Stimulated activated naive CD8-positive, alpha-beta T cell treated with anti-CD3 and anti-CD28 coated beads, Interleukin-15, amount 100 ng/mL, for 72 hours (primary cell): ENCODE data around the gene GRB10.

Source experiments
- ATAC-seq: fragments of 150-1000 bp; cut with Tn5 transposase; 2 replicates; pipeline ENCODE4 v1.10.0; 2021; ENCODE audit warnings: mild to moderate bottlenecking, moderate library complexity
- DNase-seq, 2 donors: peaks; one replicate each; pipeline ENCODE4 v3.0.0; 2021 to 2022
- H3K27ac Mint-ChIP-seq, 2 donors: one replicate each; pipeline ENCODE4 v1.8.0; 2022; ENCODE audit warnings: mild to moderate bottlenecking in 2 of 2, mixed read lengths in 2 of 2, moderate library complexity in 2 of 2
- H3K27me3 Mint-ChIP-seq: one replicate; pipeline ENCODE4 v1.8.0; 2022; ENCODE audit warnings: mixed read lengths
- H3K4me1 Mint-ChIP-seq: one replicate; pipeline ENCODE4 v1.8.0; 2022; ENCODE audit warnings: mild to moderate bottlenecking, mixed read lengths
- H3K4me3 Mint-ChIP-seq, 2 donors: one replicate each; pipeline ENCODE4 v1.8.0; 2022; ENCODE audit warnings: mild to moderate bottlenecking in 2 of 2, mixed read lengths in 2 of 2, moderate library complexity in 1 of 2
- H3K9me3 Mint-ChIP-seq, 2 donors: one replicate each; pipeline ENCODE4 v1.8.0; 2022; ENCODE audit warnings: mixed read lengths in 2 of 2

GRB10 gene

DNA sequence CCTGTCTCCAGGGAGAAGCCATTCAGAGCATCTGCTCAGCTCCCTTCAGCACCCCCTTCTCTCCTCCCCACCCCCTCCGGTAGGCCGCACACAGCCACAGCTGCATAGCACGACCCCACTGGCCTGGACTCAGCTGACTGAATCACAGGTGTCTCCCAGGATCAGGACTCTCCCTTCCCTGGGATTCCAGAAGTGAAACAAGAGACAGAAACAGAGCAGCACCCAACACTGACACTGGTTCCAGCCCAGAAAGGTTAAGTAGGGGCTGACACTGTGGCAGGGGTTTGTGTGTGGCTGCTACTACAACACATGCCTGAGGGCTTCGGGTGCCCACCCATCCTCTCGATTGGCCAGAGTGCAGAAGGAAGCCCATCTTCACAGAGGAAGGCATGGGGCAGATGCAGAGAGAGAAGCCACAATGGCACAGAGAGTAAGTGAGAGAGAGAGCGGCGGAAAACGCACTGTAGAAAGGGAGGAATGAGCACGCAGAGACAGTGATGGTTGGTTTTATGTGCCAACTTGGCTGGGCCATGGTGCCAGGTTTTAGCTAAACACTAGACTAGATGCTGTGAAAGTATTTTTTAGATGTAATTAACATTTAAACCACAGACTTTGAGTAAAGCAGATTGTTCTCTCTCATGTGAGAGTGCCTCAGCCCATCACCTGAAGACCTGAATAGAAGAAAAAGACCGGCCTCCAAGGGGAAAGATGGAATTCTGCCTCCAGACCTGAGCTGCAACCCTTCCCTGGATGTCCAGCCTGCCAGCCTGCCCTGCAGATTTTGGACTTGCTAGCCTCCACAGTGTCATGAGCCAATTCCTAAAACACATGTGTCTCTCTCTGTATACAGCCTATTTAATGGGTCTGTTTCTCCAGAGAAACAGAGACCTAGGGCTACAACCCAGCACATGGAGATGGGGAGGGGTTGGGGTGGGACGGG lies 107.5 kb downstream of the GRB10 start:
- DNase-seq (no peak), ATAC-seq (no peak)
- Mint-ChIP-seq H3K4me3 (no peak overlapping the region), H3K27ac (peak overlapping the region in 1 of 2 donors; percentile 13), H3K9me3 (no peaks in the 10 kb centered on the region), H3K27me3 (no peaks in the 10 kb centered on the region), H3K4me1 (peaks cover 6% of the 10 kb centered on the region)

- DNase-seq = no peak
- H3K27ac Mint-ChIP-seq = no peak overlapping the region
- peaks cover 6% of the 10 kb centered on the region for H3K4me1 Mint-ChIP-seq
- H3K27me3 Mint-ChIP-seq = no peaks in the 10 kb centered on the region
- no peak overlapping the region for H3K4me3 Mint-ChIP-seq
- no peak for ATAC-seq
- H3K9me3 Mint-ChIP-seq = no peaks in the 10 kb centered on the region
Measured at GRCh38 chr7:50674299-50674698, 108.4 kb downstream of the GRB10 start.

DNA sequence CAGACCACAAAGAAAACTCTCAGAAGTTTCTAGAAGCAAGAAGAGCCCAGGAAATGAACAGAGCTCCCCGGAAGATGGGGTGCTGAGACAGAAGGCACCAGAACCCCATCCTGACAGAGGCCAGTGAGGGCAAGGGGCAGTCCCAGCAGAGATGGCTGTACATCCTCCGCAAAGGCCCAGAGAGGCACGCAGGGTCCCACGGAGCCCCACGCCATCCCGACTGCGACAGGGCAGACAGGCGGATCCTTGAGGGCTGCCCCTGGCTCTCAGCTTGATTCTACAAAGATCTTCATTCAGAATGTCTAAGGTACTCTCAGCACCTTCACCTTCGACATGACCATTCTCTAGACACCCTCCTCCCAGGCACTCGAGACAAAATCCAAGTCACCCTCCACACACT lies 109.6 kb downstream of the GRB10 start:
- Mint-ChIP-seq H3K27me3 (no peaks in the 10 kb centered on the region), H3K9me3 (no peaks in the 10 kb centered on the region), H3K4me1 (peaks cover 6% of the 10 kb centered on the region), H3K4me3 (no peak overlapping the region), H3K27ac (no peak overlapping the region)
- ATAC-seq (no peak), DNase-seq (no peak)

GRCh38 chr7:50672045-50672444 lies 110.7 kb downstream of the GRB10 start:
- DNase-seq = no peak
- no peaks in the 10 kb centered on the region for H3K27me3 Mint-ChIP-seq
- peaks cover 6% of the 10 kb centered on the region for H3K4me1 Mint-ChIP-seq
- H3K4me3 Mint-ChIP-seq = no peak overlapping the region
- no peaks in the 10 kb centered on the region for H3K9me3 Mint-ChIP-seq
- no peak overlapping the region for H3K27ac Mint-ChIP-seq
- no peak for ATAC-seq

- H3K9me3 Mint-ChIP-seq = no peaks in the 10 kb centered on the region
- peaks cover 6% of the 10 kb centered on the region for H3K4me1 Mint-ChIP-seq
- no peaks in the 10 kb centered on the region for H3K27me3 Mint-ChIP-seq
- ATAC-seq = no peak
- H3K4me3 Mint-ChIP-seq = no peak overlapping the region
- H3K27ac Mint-ChIP-seq = no peak overlapping the region
- no peak for DNase-seq
Measured at GRCh38 chr7:50671386-50671785, 111.3 kb downstream of the GRB10 start.

DNA sequence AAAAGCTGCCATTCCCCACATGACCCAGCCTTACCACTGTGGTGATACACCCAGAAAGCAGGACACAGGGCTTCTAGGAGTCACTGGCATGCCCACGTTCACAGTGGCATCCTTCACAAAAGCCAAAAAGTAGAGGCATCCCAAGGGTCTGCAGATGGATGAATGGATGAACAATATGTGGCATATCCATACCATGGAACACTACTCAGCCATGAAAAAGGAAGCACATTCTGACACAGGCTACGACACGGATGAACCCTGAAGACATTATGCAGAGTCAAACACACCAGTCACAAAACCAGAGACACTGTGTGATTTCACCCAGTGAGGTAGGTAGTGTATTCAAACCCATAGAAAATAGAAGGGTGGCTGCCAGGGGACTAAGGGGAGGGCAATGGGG lies 112.8 kb downstream of the GRB10 start:
- Mint-ChIP-seq H3K27ac (no peak overlapping the region), H3K4me3 (no peak overlapping the region), H3K9me3 (no peaks in the 10 kb centered on the region), H3K27me3 (no peaks in the 10 kb centered on the region), H3K4me1 (peaks cover 18% of the 10 kb centered on the region)
- no peak for ATAC-seq
- no peak for DNase-seq

DNA sequence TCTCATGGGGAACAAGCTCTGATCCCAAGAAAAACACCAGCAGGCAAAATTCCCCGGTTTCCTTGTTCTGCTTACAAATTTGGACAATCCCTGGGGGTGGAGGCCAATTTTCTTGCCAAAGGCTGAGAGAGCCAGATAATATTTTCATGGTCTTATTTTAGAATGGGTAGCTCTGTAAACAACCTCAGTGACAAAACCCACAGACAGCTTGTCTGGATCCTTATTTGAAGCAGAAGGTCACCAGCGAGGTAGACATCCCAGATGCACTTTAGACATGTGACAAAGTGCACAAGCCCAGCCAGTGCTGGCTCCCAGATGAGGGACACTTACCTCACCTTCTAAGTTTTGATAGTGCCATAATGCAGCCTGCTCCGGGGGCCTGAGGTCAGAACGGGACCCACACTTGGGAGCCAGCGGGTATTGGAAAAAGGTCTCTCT lies 114.9 kb downstream of the GRB10 start:
- H3K27ac Mint-ChIP-seq = no peak overlapping the region
- DNase-seq (no peak), ATAC-seq (no peak)
- no peak overlapping the region for H3K4me3 Mint-ChIP-seq
- H3K4me1 Mint-ChIP-seq = peaks cover 38% of the 10 kb centered on the region
- H3K9me3 Mint-ChIP-seq = no peaks in the 10 kb centered on the region
- H3K27me3 Mint-ChIP-seq = no peaks in the 10 kb centered on the region

- DNase-seq = no peak
- H3K4me3 Mint-ChIP-seq = no peak overlapping the region
- H3K27me3 Mint-ChIP-seq = no peaks in the 10 kb centered on the region
- peaks cover 38% of the 10 kb centered on the region for H3K4me1 Mint-ChIP-seq
- H3K27ac Mint-ChIP-seq = no peak overlapping the region
- ATAC-seq = no peak
- H3K9me3 Mint-ChIP-seq = no peaks in the 10 kb centered on the region
Measured at GRCh38 chr7:50667338-50667737, 115.4 kb downstream of the GRB10 start.

- Mint-ChIP-seq H3K4me1 (peaks cover 50% of the 10 kb centered on the region), H3K27ac (no peak overlapping the region), H3K9me3 (no peaks in the 10 kb centered on the region), H3K4me3 (no peak overlapping the region), H3K27me3 (no peaks in the 10 kb centered on the region)
- DNase-seq = no peak
- no peak for ATAC-seq
Measured at GRCh38 chr7:50666124-50666496, 116.6 kb downstream of the GRB10 start.

- Mint-ChIP-seq H3K4me1 (peaks cover 56% of the 10 kb centered on the region), H3K27ac (no peak overlapping the region), H3K9me3 (no peaks in the 10 kb centered on the region), H3K4me3 (no peak overlapping the region), H3K27me3 (no peaks in the 10 kb centered on the region)
- DNase-seq (no peak), ATAC-seq (no peak)
Measured at GRCh38 chr7:50665403-50666123, 117.1 kb downstream of the GRB10 start.

DNA sequence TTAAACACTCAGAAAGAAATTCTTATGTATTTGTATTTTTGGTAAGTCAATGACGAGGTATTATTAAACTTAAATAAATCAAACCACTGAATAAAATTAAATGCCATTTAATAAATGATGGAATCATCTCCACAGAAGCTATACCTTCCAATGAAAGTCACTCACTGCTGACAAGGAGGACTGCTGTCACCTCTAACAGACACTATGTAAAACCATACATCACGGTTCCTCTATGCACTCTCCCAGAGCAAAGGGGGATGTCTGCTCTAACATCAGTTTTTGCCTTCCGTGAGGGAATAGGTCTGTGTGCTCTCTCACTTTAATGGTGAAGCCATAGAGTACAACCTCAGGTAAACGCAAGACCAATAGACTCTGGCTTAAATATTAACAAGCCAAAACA lies 117.8 kb downstream of the GRB10 start:
- H3K27me3 Mint-ChIP-seq = no peaks in the 10 kb centered on the region
- peak overlapping the region in 1 of 2 donors; percentile 4 for H3K4me3 Mint-ChIP-seq
- ATAC-seq (peak; percentile 3), DNase-seq (no peak)
- H3K27ac Mint-ChIP-seq = no peak overlapping the region
- H3K9me3 Mint-ChIP-seq = no peaks in the 10 kb centered on the region
- peaks cover 62% of the 10 kb centered on the region for H3K4me1 Mint-ChIP-seq

- DNase-seq (peak; percentile 32 to 45), ATAC-seq (peak; percentile 83)
- Mint-ChIP-seq H3K4me3 (no peak overlapping the region), H3K9me3 (no peaks in the 10 kb centered on the region), H3K27ac (no peak overlapping the region), H3K4me1 (peaks cover 66% of the 10 kb centered on the region), H3K27me3 (no peaks in the 10 kb centered on the region)
Measured at GRCh38 chr7:50664461-50664922, 118.2 kb downstream of the GRB10 start.

DNA sequence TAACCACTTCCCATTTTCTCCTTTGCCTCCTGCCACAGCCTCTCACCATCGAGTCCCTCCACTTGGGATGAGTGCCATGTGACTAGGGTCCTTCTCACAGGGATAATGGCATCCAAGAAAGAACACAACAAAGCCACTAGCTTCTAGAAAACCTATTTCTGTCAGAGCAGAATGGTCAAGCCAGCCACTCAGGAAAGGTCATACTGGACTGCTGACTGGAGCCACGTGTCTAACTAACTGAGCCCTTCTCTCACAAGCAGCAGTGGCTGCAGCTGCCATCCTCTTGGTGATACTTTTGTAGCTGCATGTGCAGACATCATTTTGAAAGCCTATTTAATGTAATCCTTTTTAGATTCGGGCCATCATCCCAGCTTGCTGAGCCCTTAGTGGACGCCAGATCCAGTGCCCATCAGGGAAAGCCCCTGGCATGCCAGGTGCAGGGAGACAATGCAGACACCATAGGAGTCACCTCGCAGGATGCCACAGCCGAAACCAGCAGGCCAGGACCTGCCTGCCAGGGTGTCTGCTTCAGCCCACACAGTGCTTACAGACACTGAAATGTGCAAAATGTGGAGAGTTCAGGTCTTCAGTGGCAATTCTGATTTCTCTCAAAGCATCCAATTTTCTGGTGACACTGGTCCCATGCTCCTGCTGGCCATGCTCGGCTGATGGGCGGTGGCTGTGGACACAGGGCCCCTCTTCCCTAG lies 119.1 kb downstream of the GRB10 start:
- H3K9me3 Mint-ChIP-seq = no peaks in the 10 kb centered on the region
- no peaks in the 10 kb centered on the region for H3K27me3 Mint-ChIP-seq
- no peak for DNase-seq
- peaks cover 68% of the 10 kb centered on the region for H3K4me1 Mint-ChIP-seq
- no peak overlapping the region for H3K4me3 Mint-ChIP-seq
- peak overlapping the region in 1 of 2 donors; percentile 15 for H3K27ac Mint-ChIP-seq
- no peak for ATAC-seq

DNA sequence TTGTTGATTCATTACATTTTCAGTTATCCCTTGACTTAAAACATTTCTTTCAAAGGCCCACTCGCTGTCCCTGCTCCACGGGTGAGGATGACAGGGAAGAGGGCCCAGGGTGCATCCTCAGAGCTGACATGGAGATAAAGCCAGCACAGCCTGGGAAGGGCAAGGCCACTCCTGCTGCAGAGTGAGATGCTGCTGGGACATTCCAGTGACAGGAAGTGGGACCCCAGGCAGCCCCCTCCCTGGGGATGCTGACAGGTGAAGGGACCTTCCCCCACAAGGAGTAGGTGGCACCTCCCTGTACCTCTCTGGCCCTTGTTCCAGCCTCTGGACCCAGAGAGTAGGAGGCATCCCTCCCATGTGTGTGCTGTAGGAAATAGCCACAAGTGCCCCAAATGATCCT lies 119.7 kb downstream of the GRB10 start:
- Mint-ChIP-seq H3K4me3 (no peak overlapping the region), H3K4me1 (peaks cover 68% of the 10 kb centered on the region)

GRCh38 chr7:50662041-50662694 lies 120.5 kb downstream of the GRB10 start:
- no peak overlapping the region for H3K4me3 Mint-ChIP-seq
- ATAC-seq (peak; percentile 24), DNase-seq (no peak)
- H3K4me1 Mint-ChIP-seq = peaks cover 68% of the 10 kb centered on the region
- no peak overlapping the region for H3K27ac Mint-ChIP-seq
- H3K27me3 Mint-ChIP-seq = no peaks in the 10 kb centered on the region
- no peaks in the 10 kb centered on the region for H3K9me3 Mint-ChIP-seq

More for the DNA sequence above, 119.7 kb downstream of the GRB10 start:
- ATAC-seq (no peak), DNase-seq (no peak)
- H3K27ac Mint-ChIP-seq = no peak overlapping the region
- no peaks in the 10 kb centered on the region for H3K9me3 Mint-ChIP-seq
- H3K27me3 Mint-ChIP-seq = no peaks in the 10 kb centered on the region
